ENCODE data around the gene SPAG17.

GRCh38 chr1:118143831-118144230 is 41.2 kb downstream of the SPAG17 start:
- TF ChIP-seq EZH2 (IDR thresholded peaks at IDR 0.05; ENCODE audit: low read length, unreplicated experiment) (no peak), EZH2phosphoT487 (IDR thresholded peaks at IDR 0.05; ENCODE audit: borderline replicate concordance, low read length) (no peak)
- TF ChIP-seq, protein P1, sequence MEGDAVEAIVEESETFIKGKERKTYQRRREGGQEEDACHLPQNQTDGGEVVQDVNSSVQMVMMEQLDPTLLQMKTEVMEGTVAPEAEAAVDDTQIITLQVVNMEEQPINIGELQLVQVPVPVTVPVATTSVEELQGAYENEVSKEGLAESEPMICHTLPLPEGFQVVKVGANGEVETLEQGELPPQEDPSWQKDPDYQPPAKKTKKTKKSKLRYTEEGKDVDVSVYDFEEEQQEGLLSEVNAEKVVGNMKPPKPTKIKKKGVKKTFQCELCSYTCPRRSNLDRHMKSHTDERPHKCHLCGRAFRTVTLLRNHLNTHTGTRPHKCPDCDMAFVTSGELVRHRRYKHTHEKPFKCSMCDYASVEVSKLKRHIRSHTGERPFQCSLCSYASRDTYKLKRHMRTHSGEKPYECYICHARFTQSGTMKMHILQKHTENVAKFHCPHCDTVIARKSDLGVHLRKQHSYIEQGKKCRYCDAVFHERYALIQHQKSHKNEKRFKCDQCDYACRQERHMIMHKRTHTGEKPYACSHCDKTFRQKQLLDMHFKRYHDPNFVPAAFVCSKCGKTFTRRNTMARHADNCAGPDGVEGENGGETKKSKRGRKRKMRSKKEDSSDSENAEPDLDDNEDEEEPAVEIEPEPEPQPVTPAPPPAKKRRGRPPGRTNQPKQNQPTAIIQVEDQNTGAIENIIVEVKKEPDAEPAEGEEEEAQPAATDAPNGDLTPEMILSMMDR (conservative IDR thresholded peaks at IDR 0.05; ENCODE audit: low read depth, low read length) = no peak
